HUES64 (cell line): ENCODE results near the gene FAM13A.

Source experiments
- H3K27ac ChIP-seq: 2 replicates; pipeline ENCODE4 v1.7.0; 2013; ENCODE audit warnings: low read depth, low read length, inconsistent platforms
- H3K27me3 ChIP-seq: 2 replicates; pipeline ENCODE4 v1.6.1; 2013; ENCODE audit warnings: mild to moderate bottlenecking, low read length; ENCODE audit not compliant: insufficient read depth
- H3K36me3 ChIP-seq: 2 replicates; pipeline ENCODE4 v1.6.1; 2013; ENCODE audit warnings: mild to moderate bottlenecking, low read length; ENCODE audit not compliant: insufficient read depth
- H3K4me1 ChIP-seq: 2 replicates; pipeline ENCODE4 v1.6.1; 2013; ENCODE audit warnings: mild to moderate bottlenecking, low read length, moderate library complexity; ENCODE audit not compliant: insufficient read depth
- H3K4me3 ChIP-seq: 2 replicates; pipeline ENCODE4 v1.5.1; 2013; ENCODE audit warnings: mild to moderate bottlenecking, low read length, moderate library complexity
- H3K9ac ChIP-seq: 2 replicates; pipeline ENCODE4 v1.6.1; 2013; ENCODE audit warnings: mild to moderate bottlenecking, low read depth, low read length
- H3K9me3 ChIP-seq: 2 replicates; pipeline ENCODE4 v1.6.1; 2013; ENCODE audit warnings: low read depth, low read length; ENCODE audit not compliant: insufficient read depth
- WGBS: fragments of 150-250, 120-280 bp; methylation state at CpG from one replicate; pipeline ENCODE4 v1.1.7; 2013; ENCODE audit warnings: missing lambda C conversion rate; 5-methylcytosine and 5-hydroxymethylcytosine counted together

FAM13A gene

DNA sequence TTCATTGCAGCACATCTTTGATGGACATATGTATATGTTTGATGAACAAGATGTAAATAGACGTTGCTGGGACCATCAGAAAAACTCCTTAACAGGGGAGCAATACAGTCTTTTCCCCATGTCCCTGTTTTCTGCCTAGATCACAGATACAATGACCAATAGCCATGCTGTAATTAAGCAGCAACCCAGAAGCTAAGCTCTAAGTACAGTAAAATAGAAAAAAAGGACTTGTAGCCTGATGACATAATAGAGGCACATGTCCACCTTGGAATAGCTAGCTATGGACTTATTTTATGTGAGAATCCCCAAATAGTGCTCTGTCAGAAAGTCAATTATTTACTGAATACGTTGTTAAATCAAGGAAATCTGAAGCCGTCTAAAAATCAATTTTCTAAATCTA lies 14.9 kb downstream of the FAM13A start:
- Histone ChIP-seq H3K9ac (no peak overlapping the region), H3K4me1 (no peaks in the 10 kb centered on the region), H3K4me3 (no peak overlapping the region), H3K27me3 (no peaks in the 10 kb centered on the region), H3K36me3 (peaks cover 5% of the 10 kb centered on the region; the same call in 1 of the 2 replicates), H3K27ac (no peak overlapping the region), H3K9me3 (peaks cover 8% of the 10 kb centered on the region)
- WGBS, result 85% methylated on average over 1 of the region's 3 CpGs

DNA sequence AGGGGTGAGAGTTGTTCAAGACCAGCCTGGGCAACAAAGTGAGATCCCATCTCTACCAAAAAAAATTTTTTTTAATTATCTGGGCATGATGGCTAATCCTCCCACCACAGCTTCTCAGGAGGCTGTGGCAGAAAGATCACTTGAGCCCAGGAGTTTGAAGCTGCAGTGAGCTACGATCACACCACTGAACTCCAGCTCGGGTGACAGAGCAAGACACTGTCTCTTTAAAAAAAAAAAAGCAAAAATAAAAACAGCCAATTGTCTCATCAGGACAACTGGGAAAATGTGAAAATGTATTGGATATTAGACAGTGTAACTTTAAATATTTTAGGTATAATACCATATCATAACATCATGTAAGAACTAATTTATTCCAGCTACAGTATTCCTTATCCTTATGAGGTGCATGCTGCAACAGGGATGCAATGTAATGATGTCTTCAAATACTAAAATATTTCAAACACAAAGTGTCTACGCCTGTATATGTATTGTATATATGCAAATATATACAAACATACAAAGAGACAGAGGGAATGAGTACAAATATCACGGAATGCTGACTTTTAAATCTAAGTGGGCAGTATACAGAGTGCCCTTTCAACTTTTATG lies 17.2 kb downstream of the FAM13A start:
- no peaks in the 10 kb centered on the region for H3K27me3 ChIP-seq
- no peak overlapping the region for H3K4me3 ChIP-seq
- H3K36me3 ChIP-seq, result peaks cover 10% of the 10 kb centered on the region; the same call in 1 of the 2 replicates
- H3K9ac ChIP-seq, result no peak overlapping the region
- no peaks in the 10 kb centered on the region for H3K4me1 ChIP-seq
- WGBS, result 71% methylated on average over 2 of the region's 4 CpGs
- H3K27ac ChIP-seq, result no peak overlapping the region
- peaks cover 21% of the 10 kb centered on the region for H3K9me3 ChIP-seq

DNA sequence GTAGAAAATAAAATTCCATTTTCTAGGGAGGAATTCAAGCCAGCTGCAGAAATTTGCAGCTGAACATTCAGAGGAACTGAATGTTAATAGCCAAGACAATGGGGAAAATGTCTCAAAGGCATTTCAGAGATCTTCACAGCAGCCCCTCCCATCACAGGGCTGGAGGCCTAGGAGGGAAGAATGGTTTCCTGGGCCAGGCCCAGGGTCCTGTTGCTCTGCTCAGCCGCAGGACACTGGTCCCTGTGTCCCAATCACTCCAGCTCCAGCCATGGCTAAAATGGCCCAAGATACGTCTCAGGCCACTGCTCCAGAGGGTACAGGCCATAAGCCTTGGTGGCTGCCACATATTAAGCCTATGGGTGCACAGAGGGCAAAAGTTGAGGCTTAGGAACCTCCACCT lies 20.4 kb downstream of the FAM13A start:
- no peak overlapping the region for H3K27ac ChIP-seq
- H3K36me3 ChIP-seq, result peaks cover 10% of the 10 kb centered on the region; the same call in 1 of the 2 replicates
- no peak overlapping the region for H3K4me3 ChIP-seq
- no peak overlapping the region for H3K9ac ChIP-seq
- H3K27me3 ChIP-seq, result no peaks in the 10 kb centered on the region
- 0 out of 2 replicates have a peak, but pooled peaks cover 3% of the 10 kb centered on the region for H3K4me1 ChIP-seq
- H3K9me3 ChIP-seq, result peaks cover 21% of the 10 kb centered on the region
- 95% methylated on average over 2 of the region's 2 CpGs for WGBS

DNA sequence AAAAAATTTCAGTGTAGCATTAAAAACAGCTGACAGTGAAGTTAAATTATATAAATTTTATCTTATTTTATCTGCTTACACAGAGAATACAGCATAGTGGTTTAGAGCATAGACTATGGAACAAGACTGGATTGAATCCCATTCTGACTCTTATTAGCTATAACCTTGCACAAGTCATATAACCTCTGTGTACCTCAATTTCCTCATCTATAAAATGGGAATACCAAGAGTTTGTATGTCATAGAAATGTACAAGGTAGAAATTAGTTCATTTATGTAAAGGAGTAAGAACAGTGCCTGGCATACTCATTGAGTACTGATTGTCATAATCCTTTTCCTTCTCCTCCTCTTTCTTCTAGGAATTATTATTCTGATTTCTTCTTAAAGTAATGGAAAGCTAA lies 25.7 kb downstream of the FAM13A start:
- Histone ChIP-seq H3K4me1 (0 out of 2 replicates have a peak, but pooled peaks cover 3% of the 10 kb centered on the region), H3K27me3 (no peaks in the 10 kb centered on the region), H3K4me3 (no peak overlapping the region), H3K9ac (no peak overlapping the region), H3K9me3 (peaks cover 5% of the 10 kb centered on the region), H3K27ac (no peak overlapping the region), H3K36me3 (peaks cover 20% of the 10 kb centered on the region)

DNA sequence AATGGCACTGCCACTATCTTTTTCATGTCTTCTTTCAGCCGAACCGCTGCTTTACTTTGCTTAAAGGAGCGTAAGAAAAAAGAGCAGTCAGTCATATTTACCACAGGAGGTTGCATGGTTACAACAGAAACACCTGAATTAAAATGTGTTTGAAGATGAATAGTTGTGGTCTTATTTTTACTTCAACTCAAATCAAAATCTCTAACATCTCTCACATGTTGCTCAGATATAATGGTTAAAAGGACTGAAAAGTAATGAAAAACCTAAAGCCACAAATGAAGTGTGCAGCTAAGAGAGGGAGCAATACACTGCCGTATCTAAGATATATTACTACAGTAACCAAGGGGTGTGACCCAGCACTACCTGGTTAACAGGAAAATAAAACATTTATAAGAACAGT lies 27.4 kb downstream of the FAM13A start:
- H3K9ac ChIP-seq, result no peak overlapping the region
- no peaks in the 10 kb centered on the region for H3K27me3 ChIP-seq
- no peak overlapping the region for H3K27ac ChIP-seq
- H3K9me3 ChIP-seq, result no peaks in the 10 kb centered on the region
- H3K4me1 ChIP-seq, result 0 out of 2 replicates have a peak, but pooled peaks cover 3% of the 10 kb centered on the region
- 100% methylated on average over 4 of the region's 4 CpGs for WGBS
- peaks cover 21% of the 10 kb centered on the region for H3K36me3 ChIP-seq
- no peak overlapping the region for H3K4me3 ChIP-seq

DNA sequence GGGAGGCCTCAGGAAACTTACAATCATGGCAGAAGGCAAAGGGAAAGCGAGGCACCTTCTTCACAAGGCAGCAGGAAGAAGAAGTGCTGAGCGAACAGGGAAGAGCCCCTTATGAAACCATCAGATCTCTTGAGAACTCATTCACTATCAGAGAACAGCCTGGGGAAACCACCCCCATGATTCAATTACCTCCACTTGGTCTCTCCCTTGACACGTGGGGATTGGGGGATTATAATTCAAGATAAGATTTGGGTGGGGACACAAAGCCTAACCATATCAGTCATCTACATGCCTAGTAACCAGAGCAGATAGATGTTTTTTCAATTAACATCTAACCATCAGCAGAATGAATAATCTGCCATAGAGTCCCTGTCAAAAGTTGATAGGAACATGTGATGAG lies 30.4 kb downstream of the FAM13A start:
- no peaks in the 10 kb centered on the region for H3K4me1 ChIP-seq
- H3K36me3 ChIP-seq, result peaks cover 21% of the 10 kb centered on the region
- H3K4me3 ChIP-seq, result no peak overlapping the region
- H3K9ac ChIP-seq, result no peak overlapping the region
- H3K9me3 ChIP-seq, result no peaks in the 10 kb centered on the region
- no peak overlapping the region for H3K27ac ChIP-seq
- WGBS, result 90% methylated on average over 2 of the region's 3 CpGs
- no peaks in the 10 kb centered on the region for H3K27me3 ChIP-seq

DNA sequence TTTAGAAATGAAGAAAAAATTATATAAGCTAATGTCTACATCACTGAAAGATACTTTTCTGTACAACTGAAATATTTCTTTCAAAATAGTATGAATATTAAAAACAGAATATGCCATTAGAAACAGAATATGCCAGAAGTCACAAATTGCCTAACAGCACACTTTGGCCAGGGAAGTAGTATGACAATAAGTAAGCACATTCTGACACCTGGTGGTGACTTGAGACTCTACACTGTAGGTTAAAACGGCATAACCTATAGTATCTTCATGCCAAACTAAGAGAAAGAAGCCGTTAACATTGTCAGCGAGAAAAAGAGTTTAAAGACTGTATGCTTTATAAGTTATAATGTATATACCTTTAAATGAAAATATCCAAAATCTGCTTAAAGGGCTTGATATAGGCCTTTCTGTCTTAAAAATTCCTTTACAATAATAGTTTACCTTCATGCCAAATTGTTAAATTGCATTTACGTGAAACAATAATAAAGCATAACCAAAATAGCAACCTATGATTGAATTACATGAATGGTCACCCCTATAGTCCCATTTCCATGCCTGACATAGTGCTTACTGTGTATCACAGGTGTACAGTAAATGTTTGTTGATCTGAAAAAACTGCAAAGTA lies 32.8 kb downstream of the FAM13A start:
- H3K27me3 ChIP-seq, result no peaks in the 10 kb centered on the region
- no peak overlapping the region for H3K9ac ChIP-seq
- H3K4me3 ChIP-seq, result no peak overlapping the region
- 67% methylated on average over 2 of the region's 4 CpGs for WGBS
- H3K9me3 ChIP-seq, result no peaks in the 10 kb centered on the region
- peaks cover 31% of the 10 kb centered on the region for H3K36me3 ChIP-seq
- no peaks in the 10 kb centered on the region for H3K4me1 ChIP-seq
- H3K27ac ChIP-seq, result no peak overlapping the region

GRCh38 chr4:89023140-89023539 lies 33.8 kb downstream of the FAM13A start:
- Histone ChIP-seq H3K9me3 (no peaks in the 10 kb centered on the region), H3K36me3 (peaks cover 34% of the 10 kb centered on the region), H3K4me1 (no peaks in the 10 kb centered on the region), H3K4me3 (no peak overlapping the region), H3K27me3 (no peaks in the 10 kb centered on the region), H3K9ac (no peak overlapping the region), H3K27ac (no peak overlapping the region)
- WGBS, result 89% methylated on average over 1 of the region's 1 CpG

DNA sequence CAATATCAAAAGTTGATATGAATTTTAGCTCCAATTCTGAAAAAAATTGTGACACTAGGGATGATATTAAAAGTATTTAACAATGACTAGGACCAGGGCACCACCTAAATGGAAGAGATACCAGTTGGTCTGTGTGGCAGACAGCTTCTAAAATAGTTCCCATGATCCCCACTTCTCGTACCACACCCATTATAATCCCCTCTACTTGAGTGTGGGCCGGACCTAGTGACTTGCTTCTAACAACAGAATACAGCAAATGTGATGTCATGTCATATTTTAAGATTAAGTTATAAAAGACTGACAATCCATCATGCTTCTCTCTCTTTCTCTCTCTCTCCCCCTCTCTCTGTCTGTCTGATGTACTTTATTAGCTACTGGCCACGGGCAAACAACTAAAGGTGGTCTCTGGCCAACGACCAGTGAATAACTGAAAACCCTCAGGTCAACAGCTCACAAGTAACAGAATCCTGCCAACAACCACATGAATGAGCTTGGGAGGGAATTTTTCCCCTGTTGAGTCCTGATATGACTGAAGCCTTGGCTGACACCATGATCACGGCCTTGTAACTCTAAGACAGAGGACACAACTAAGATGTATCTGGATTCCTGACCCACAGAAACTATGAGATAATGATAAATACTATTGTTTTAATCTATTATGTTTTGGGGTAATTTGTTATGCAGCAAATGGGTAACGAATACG lies 34.4 kb downstream of the FAM13A start:
- H3K27ac ChIP-seq, result no peak overlapping the region
- no peak overlapping the region for H3K4me3 ChIP-seq
- 81% methylated on average over 6 of the region's 7 CpGs for WGBS
- H3K9ac ChIP-seq, result no peak overlapping the region
- no peaks in the 10 kb centered on the region for H3K4me1 ChIP-seq
- peaks cover 39% of the 10 kb centered on the region for H3K36me3 ChIP-seq
- peaks cover under 1% of the 10 kb centered on the region; the same call in 1 of the 2 replicates for H3K9me3 ChIP-seq
- no peaks in the 10 kb centered on the region for H3K27me3 ChIP-seq

DNA sequence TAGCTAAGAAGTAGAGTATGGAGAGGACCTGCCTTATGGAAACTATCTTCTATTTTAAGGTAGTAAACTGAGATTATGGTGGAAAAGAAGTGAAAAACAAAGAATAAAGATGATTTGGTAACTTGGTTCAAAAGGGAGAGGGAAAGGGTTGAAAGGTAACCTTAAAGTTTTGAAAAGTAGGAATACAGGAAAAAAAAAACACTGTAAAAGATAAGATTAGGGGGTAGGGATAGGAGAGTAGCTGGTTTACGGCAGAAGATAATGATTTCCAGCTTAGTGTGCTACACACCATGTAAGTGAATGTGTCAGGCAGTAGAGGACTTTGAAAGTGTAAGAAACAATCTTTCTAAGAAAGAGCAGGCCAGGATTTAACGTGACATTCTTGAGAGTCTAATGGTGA lies 35.3 kb downstream of the FAM13A start:
- Histone ChIP-seq H3K4me3 (no peak overlapping the region), H3K27ac (no peak overlapping the region), H3K9me3 (peaks cover 6% of the 10 kb centered on the region; the same call in 1 of the 2 replicates), H3K36me3 (peaks cover 41% of the 10 kb centered on the region), H3K27me3 (no peaks in the 10 kb centered on the region), H3K4me1 (no peaks in the 10 kb centered on the region), H3K9ac (no peak overlapping the region)
- 94% methylated on average over 2 of the region's 2 CpGs for WGBS

DNA sequence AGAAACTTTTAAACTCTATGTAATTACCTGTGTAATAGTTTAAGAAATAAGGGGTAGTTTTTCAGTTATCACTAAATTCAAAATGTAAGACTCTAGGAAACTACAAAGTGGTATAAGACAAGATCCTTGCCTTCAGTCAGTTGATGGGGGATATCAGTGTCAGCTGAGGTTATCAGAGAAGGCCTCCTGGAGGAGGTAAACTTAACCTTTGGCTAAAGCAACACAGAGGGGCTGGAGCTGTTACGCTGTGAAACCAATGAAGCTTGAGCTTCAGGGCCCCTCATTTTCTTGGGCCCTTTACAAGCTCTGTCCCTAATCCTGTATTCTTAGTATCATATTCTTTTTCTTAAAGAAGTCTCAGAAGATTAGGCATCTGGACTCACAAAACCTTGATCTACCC lies 35.9 kb downstream of the FAM13A start:
- WGBS, result 91% methylated on average over 1 of the region's 1 CpG
- H3K27me3 ChIP-seq, result no peaks in the 10 kb centered on the region
- H3K27ac ChIP-seq, result no peak overlapping the region
- H3K4me3 ChIP-seq, result no peak overlapping the region
- peaks cover 9% of the 10 kb centered on the region; the same call in 1 of the 2 replicates for H3K9me3 ChIP-seq
- H3K36me3 ChIP-seq, result peaks cover 46% of the 10 kb centered on the region
- no peak overlapping the region for H3K9ac ChIP-seq
- H3K4me1 ChIP-seq, result no peaks in the 10 kb centered on the region
